OCI-LY3 (cell line): Measurements from ENCODE around the gene SMAD4.

Experiments used
- H2AFZ ChIP-seq: fragments of 200-600, 300-600 bp; shearing (Covaris generic); 2 replicates; pipeline ENCODE4 v1.6.0; 2014; ENCODE audit warnings: antibody characterized with exemption, low read depth, low read length
- H3K27ac ChIP-seq: fragments of 200-600, 300-600 bp; sonication (generic); 2 replicates; pipeline ENCODE4 v1.5.1; 2014; ENCODE audit warnings: mild to moderate bottlenecking, low read length, moderate library complexity, mixed read lengths
- H3K27me3 ChIP-seq: fragments of 200-600, 300-600 bp; sonication (generic); 2 replicates; pipeline ENCODE4 v1.6.1; 2014; ENCODE audit warnings: low read depth, low read length, mixed read lengths
- H3K36me3 ChIP-seq: fragments of 200-600, 300-600 bp; sonication (generic); replicated peaks from 2 replicates; pipeline ENCODE3; 2014; ENCODE audit warnings: low read depth, low read length, mixed read lengths
- H3K4me1 ChIP-seq: fragments of 300-600, 200-600 bp; sonication (generic); 2 replicates; pipeline ENCODE4 v1.6.1; 2014; ENCODE audit warnings: low read length, mixed read lengths
- H3K4me2 ChIP-seq: fragments of 200-600, 300-600 bp; sonication (generic); 2 replicates; pipeline ENCODE4 v1.6.1; 2014; ENCODE audit warnings: low read length, mixed read lengths
- H3K4me3 ChIP-seq: fragments of 300-600, 200-600 bp; sonication (generic); 2 replicates; pipeline ENCODE4 v1.5.1; 2014; ENCODE audit warnings: antibody characterized with exemption, mild to moderate bottlenecking, low read length, moderate library complexity
- H3K79me2 ChIP-seq: fragments of 300-600, 200-600 bp; shearing (Covaris generic); 2 replicates; pipeline ENCODE4 v1.6.1; 2014; ENCODE audit warnings: mild to moderate bottlenecking, low read length, mixed read lengths
- H3K9ac ChIP-seq: fragments of 300-600, 200-600 bp; shearing (Covaris generic); 2 replicates; pipeline ENCODE4 v1.6.0; 2014; ENCODE audit warnings: mild to moderate bottlenecking, low read length, moderate library complexity
- H3K9me3 ChIP-seq: fragments of 200-600, 300-600 bp; shearing (Covaris generic); 2 replicates; pipeline ENCODE4 v1.6.1; 2014; ENCODE audit warnings: low read length, mixed read lengths; ENCODE audit not compliant: insufficient read depth
- H4K20me1 ChIP-seq: fragments of 200-600, 300-600 bp; sonication (generic); 2 replicates; pipeline ENCODE4 v1.6.1; 2016; ENCODE audit warnings: low read length, mixed read lengths; ENCODE audit not compliant: insufficient read depth
- CTCF ChIP-seq: fragments of 200-600, 300-600 bp; sonication (generic); IDR thresholded peaks from 2 replicates; pipeline ENCODE4 v1.5.1; 2014; ENCODE audit warnings: antibody characterized with exemption, low read length, low read depth
- EZH2phosphoT487 ChIP-seq: fragments of 200-600 bp; shearing (Covaris generic); IDR thresholded peaks from 2 replicates; pipeline ENCODE4 v1.6.1; 2018; ENCODE audit warnings: antibody characterized with exemption, mixed run types, low read depth

SMAD4 gene

GRCh38 chr18:51007790-51008139 is 22.2 kb upstream of the SMAD4 start:
- Histone ChIP-seq H2AFZ (no peak overlapping the region), H3K36me3 (no peaks in the 10 kb centered on the region), H3K9ac (no peak overlapping the region), H3K4me3 (no peak overlapping the region), H3K9me3 (no peaks in the 10 kb centered on the region), H4K20me1 (no peaks in the 10 kb centered on the region), H3K27me3 (no peaks in the 10 kb centered on the region), H3K79me2 (no peaks in the 10 kb centered on the region), H3K4me1 (peaks cover 6% of the 10 kb centered on the region; the same call in 1 of the 2 replicates), H3K4me2 (no peak overlapping the region), H3K27ac (no peak overlapping the region)
- no peak for TF ChIP-seq CTCF
- TF ChIP-seq EZH2phosphoT487, result no peak

GRCh38 chr18:51009072-51009471 is 20.9 kb upstream of the SMAD4 start:
- Histone ChIP-seq H2AFZ (no peak overlapping the region), H4K20me1 (no peaks in the 10 kb centered on the region), H3K4me2 (no peak overlapping the region), H3K9ac (no peak overlapping the region), H3K36me3 (peaks cover 6% of the 10 kb centered on the region), H3K9me3 (no peaks in the 10 kb centered on the region), H3K4me1 (peaks cover 12% of the 10 kb centered on the region), H3K27ac (no peak overlapping the region), H3K4me3 (no peak overlapping the region), H3K79me2 (no peaks in the 10 kb centered on the region), H3K27me3 (no peaks in the 10 kb centered on the region)
- TF ChIP-seq EZH2phosphoT487, result no peak

GRCh38 chr18:51010218-51010617 is 19.8 kb upstream of the SMAD4 start:
- TF ChIP-seq EZH2phosphoT487, result no peak
- TF ChIP-seq CTCF, result no peak
- Histone ChIP-seq H2AFZ (no peak overlapping the region), H3K4me2 (no peak overlapping the region), H3K27ac (no peak overlapping the region), H3K79me2 (no peaks in the 10 kb centered on the region), H3K4me1 (peaks cover 12% of the 10 kb centered on the region), H3K9me3 (peaks cover 4% of the 10 kb centered on the region; the same call in 1 of the 2 replicates), H3K4me3 (no peak overlapping the region), H3K9ac (no peak overlapping the region), H4K20me1 (no peaks in the 10 kb centered on the region), H3K36me3 (peaks cover 12% of the 10 kb centered on the region), H3K27me3 (no peaks in the 10 kb centered on the region)

GRCh38 chr18:51011709-51012108 is 18.3 kb upstream of the SMAD4 start:
- TF ChIP-seq CTCF, result no peak
- TF ChIP-seq EZH2phosphoT487, result no peak
- Histone ChIP-seq H3K9ac (no peak overlapping the region), H3K79me2 (no peaks in the 10 kb centered on the region), H3K27ac (no peak overlapping the region), H3K27me3 (no peaks in the 10 kb centered on the region), H2AFZ (no peak overlapping the region), H4K20me1 (no peaks in the 10 kb centered on the region), H3K36me3 (peaks cover 12% of the 10 kb centered on the region), H3K4me2 (no peak overlapping the region), H3K4me3 (no peak overlapping the region), H3K9me3 (peaks cover 4% of the 10 kb centered on the region; the same call in 1 of the 2 replicates), H3K4me1 (peaks cover 12% of the 10 kb centered on the region)

GRCh38 chr18:51012441-51012840 is 17.6 kb upstream of the SMAD4 start:
- Histone ChIP-seq H3K79me2 (no peaks in the 10 kb centered on the region), H3K4me2 (no peak overlapping the region), H3K36me3 (peaks cover 12% of the 10 kb centered on the region), H3K4me3 (no peak overlapping the region), H3K4me1 (peaks cover 12% of the 10 kb centered on the region), H3K27ac (no peak overlapping the region), H3K27me3 (no peaks in the 10 kb centered on the region), H2AFZ (no peak overlapping the region), H3K9me3 (peaks cover 4% of the 10 kb centered on the region; the same call in 1 of the 2 replicates), H3K9ac (no peak overlapping the region), H4K20me1 (no peaks in the 10 kb centered on the region)
- TF ChIP-seq CTCF, result no peak
- no peak for TF ChIP-seq EZH2phosphoT487
